AG08396 (cell line): ENCODE results near the gene AUTS2.

ENCODE experiments used
- DNase-seq: peaks from one replicate; pipeline ENCODE4 v3.0.0; 2012; ENCODE audit warnings: low spot score, mixed read lengths

AUTS2 gene

DNA sequence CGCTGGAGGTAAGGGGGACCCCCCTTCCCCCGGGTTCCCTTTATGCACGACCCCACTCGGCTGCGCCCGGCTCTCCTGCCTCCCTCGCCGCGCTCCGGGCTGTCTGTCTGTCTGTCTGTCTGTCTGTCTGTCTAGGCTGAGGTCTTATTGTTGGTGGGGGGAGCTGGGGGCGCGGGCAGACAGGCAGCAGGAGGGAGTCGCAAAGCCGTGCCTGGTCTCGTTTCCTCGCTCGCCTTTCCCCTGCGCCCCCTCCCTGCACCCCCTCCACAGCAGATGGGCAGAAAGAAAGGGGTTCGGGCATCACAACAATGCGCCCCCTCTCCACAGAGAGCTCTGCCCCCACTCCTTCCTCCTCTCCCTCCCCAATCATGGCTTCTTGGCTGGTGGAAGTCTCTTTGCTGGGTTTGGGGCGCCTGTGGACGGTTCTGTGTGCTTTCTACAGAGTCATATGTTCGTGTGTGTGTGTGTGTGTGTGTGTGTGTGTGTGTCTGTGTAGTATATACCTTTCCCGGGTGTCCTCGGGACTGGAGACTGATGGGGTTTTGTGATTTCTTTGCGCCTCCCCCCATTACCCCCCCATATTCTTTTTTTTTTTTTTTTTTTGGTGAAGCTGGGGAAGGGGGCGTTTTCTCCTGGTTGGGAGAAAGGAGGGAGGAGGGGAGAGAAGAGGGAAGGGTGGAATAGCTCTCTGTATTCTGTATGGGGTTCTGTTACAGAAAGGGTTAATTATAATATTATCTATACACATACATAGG lies 1.9 kb downstream of the AUTS2 start:
- peak; percentile 8 for DNase-seq

GRCh38 chr7:69600710-69601519 lies 2.6 kb downstream of the AUTS2 start:
- DNase-seq, result no peak

GRCh38 chr7:69602522-69602921 lies 4.2 kb downstream of the AUTS2 start:
- DNase-seq, result no peak

GRCh38 chr7:69603351-69603750 lies 5.1 kb downstream of the AUTS2 start:
- no peak for DNase-seq

- DNase-seq, result no peak
Observed at GRCh38 chr7:69603937-69604494, 5.7 kb downstream of the AUTS2 start.

GRCh38 chr7:69605070-69605469 lies 6.8 kb downstream of the AUTS2 start:
- DNase-seq, result no peak

DNA sequence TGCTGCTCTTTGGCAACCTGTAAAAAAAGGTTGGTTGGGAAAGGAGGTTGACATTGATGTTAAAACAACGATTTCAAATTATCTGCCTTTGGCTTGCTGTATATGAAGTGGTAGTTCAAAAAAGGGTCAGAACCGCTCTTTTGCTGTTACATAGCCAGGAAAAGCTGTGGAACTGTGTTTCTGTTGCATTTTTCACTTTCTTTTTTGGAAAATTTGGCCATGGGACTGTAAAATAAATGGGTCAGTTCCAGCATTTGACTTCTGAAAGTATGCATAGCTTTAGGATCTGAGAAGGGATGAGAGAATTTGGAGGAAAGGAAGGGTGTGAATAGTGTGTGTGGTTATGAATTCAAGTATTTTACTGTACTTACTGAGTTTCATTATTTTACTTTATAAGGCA lies 7.3 kb downstream of the AUTS2 start:
- DNase-seq, result no peak

DNA sequence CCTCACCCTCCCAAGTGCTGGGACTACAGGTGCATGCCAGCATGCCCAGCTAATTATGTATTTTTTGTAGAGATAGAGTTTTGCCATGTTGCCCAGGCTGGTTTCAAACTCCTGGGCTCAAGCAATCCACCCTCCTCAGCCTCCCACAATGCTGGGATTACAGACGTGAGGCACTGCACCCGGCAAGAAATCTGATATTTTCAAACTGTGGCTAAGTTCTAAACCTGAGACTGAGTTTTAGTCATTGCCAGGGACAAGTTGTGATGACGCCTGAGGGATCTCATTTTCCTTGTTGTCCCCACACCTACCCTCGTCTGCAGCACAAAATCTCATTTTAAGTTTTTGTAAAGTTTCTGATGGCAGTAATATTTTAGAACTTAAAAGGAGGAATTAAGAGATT lies 9.8 kb downstream of the AUTS2 start:
- DNase-seq, result no peak

GRCh38 chr7:69608878-69609277 lies 10.6 kb downstream of the AUTS2 start:
- no peak for DNase-seq

DNA sequence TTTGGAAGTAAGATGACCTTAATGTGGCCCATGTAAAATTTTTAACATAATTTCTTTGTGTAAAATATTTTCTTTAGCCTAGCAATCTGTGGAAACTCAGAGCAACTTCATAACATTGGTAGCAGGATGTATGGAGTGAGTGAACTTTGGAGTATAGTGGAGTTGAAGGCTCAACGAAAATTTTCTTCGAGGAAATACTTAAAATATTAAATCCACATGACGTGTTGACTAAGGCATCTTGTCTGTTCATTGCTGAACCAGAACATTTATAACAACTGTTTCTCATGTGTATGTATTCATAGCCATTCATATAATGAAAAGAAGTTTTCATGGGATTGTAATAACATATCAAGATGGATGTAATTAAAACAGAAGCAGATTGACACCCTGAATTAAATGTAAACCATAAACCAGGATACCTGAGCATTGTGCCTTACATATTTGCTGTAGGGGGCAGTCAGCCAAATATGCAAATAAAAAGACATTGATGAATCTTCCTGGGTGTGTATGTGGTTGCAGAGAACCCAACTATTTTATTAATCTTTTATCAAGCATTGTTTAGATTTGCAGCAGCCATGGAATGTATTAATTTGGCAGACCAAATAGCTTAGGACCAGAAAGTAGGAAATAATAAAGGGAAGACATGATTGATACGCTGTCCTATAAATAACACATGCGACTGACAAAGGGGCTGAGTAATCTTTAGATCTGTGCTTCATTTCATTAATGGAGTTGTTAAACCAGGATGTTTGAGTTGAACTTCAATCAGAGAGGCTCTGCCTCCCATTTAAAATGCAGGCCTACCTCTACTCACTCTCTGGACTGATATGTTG lies 11.5 kb downstream of the AUTS2 start:
- DNase-seq, result no peak

GRCh38 chr7:69610374-69611084 lies 12.3 kb downstream of the AUTS2 start:
- DNase-seq, result no peak

- no peak for DNase-seq
Observed at GRCh38 chr7:69612981-69613380, 14.7 kb downstream of the AUTS2 start.

DNA sequence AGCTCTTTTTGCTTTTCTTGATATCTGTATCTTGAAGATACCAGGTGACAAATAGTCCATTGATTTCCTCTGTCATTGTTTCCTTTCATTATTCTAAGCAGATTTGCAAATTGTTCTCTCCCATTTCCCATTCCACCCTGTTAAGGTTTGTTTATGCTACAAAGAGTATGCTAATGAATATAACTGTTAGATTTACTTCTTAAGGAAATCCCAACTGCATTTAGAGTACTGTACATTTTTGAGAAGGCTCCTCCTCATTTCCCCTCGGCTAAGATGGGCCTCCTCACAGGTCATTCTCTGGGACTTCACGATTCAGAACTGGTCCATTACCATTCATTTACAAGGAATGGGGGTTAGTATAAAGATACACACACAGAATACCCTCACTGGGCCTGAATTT lies 15.6 kb downstream of the AUTS2 start:
- no peak for DNase-seq

- no peak for DNase-seq
Observed at GRCh38 chr7:69615685-69616084, 17.4 kb downstream of the AUTS2 start.

DNA sequence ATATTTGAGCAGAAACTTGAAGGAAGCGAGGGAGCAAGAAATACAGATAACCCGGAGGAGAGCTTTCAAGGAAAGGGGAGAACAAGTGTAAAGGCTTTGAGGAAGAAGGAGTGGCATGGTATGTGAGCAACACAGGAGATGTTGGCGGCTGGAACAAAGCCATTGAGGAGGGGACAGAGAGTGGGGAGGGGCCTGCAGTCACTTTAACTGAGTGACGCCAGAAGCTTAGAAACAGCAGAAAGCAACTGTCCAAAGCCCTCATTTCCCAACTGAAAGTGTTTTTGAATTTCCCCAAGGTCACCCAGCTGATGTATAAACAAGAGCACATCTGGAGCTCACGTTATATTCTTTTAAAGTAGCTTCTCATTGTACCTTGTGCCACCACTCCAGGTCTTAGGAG lies 19.1 kb downstream of the AUTS2 start:
- DNase-seq, result no peak

DNA sequence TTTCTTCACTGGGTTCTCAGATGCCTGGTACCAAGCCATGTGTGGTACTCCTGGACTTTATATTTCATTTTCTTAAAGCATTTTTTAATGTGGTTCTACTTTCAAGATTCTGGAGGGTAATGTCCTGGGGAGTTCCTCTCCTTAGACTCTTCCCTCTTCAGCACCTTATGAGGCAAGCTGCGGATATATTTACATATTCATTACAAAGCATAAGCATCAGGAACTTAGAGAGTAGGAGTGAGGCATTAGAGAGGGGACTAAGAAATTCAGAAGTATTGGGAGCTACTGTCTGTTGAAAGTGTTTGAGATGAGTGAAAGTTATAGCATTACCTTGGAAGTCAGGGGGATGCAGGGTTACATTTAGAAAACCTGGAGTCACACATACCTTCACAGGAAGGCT lies 20.8 kb downstream of the AUTS2 start:
- no peak for DNase-seq

DNA sequence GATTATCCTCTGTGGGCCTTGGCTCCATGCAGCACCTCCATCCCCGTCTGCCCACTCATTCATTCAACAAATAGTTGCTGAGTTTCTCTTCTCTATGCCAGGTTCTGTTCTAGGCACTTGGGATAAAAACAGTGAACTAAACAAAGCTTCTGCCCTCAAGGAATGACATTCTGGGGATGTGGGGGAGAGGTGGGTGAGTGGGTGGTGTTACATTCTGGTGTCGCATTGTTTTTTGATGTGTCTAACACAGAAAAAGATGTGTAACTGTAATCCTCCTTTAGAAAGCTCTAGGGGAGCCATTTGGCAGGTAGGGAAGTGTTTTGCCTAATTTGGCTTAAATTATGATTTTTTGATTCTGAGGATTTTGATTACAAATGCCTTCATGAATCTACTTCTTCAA lies 21.4 kb downstream of the AUTS2 start:
- no peak for DNase-seq

DNA sequence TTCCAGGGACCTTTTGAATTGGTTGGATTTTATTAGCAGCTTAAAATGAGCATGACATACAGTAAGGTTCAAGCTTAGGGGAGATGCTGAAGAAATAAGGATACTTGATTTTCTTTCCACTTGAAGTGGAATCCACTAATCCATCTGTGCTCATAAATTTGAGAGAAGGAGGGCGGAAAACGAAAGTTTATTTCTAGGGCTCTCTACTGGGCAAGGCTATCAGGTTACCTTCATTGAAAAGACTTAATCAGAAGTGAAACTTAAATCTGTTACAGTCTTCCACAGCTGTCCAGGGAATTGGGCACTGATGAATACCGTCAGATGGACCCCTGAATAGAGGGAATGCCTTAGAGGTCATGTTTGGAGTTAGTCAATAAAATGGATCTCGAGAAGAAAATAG lies 21.8 kb downstream of the AUTS2 start:
- no peak for DNase-seq

DNA sequence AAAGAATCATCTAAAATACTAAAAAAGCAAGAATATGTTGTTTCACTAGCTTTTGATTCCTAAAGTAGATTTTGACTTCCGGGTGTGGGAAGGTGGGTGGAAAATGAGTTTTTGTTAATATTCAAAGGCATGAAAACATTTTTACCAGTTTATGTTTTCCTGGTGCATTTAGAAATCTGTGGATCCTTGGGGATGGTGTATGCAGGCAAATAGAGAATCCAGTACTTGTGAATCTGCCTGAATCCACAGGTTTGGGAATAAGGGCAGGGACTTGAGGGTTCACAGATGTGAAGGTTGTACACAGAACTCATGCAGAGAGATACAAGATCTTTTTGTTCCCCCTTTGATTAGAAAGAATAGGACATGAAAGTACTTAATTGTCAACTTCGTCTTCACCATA lies 22.4 kb downstream of the AUTS2 start:
- no peak for DNase-seq

- no peak for DNase-seq
Observed at GRCh38 chr7:69622014-69622835, 23.9 kb downstream of the AUTS2 start.

DNA sequence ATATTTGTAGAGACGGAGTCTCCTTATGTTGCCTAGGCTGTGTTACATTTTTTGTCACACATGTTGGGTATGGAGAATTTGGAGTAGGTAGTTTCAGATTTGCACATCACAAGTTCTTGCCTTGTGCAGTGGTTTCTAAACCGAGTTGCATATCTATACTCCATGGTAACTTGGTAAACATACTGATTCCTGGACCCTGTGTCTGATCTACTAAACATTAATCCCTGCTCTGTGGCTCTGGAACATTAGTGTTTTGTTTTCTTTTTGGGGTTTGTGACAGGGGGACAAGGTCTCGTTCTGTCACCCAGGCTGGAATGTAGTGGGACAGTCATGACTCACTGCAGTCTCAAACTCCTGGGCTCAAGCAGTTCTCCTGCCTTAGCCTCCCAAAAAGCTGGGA lies 24.7 kb downstream of the AUTS2 start:
- DNase-seq, result no peak
